HG03442 (cell line): ENCODE data around the gene PLD1.
"Not testable (repeated sequence)": the region's sequence is repeated elsewhere in the genome, so short reads cannot be mapped to it uniquely, and the experiment has no call there.

ENCODE experiments used
- ATAC-seq: cut with Tn5 transposase; IDR thresholded peaks from one replicate; pipeline ENCODE4 v1.9.1; 2021; ENCODE audit warnings: mild to moderate bottlenecking, moderate library complexity; ENCODE audit not compliant: unreplicated experiment

The PLD1 gene

GRCh38 chr3:171746320-171747222 is 63.7 kb downstream of the PLD1 start:
- not testable (repeated sequence) for ATAC-seq

GRCh38 chr3:171745577-171746319 is 64.5 kb downstream of the PLD1 start:
- ATAC-seq: no peak

GRCh38 chr3:171744158-171744741 is 66.0 kb downstream of the PLD1 start:
- ATAC-seq: no peak

- no peak for ATAC-seq
Observed at GRCh38 chr3:171743327-171744157, 66.7 kb downstream of the PLD1 start.

- ATAC-seq: no peak
Observed at GRCh38 chr3:171741377-171741776, 68.9 kb downstream of the PLD1 start.

GRCh38 chr3:171736556-171736955 is 73.7 kb downstream of the PLD1 start:
- no peak for ATAC-seq

- no peak for ATAC-seq
Observed at GRCh38 chr3:171733561-171733960, 76.7 kb downstream of the PLD1 start.

GRCh38 chr3:171732756-171733155 is 77.5 kb downstream of the PLD1 start:
- no peak for ATAC-seq

- ATAC-seq: no peak
Observed at GRCh38 chr3:171731691-171732090, 78.6 kb downstream of the PLD1 start.

GRCh38 chr3:171729452-171730334 is 80.6 kb downstream of the PLD1 start:
- no peak for ATAC-seq

- ATAC-seq: no peak
Observed at GRCh38 chr3:171727288-171727687, 83.0 kb downstream of the PLD1 start.

GRCh38 chr3:171718493-171719185 is 91.6 kb downstream of the PLD1 start:
- ATAC-seq: no peak

- ATAC-seq: no peak
Observed at GRCh38 chr3:171715155-171715554, 95.1 kb downstream of the PLD1 start.

- no peak for ATAC-seq
Observed at GRCh38 chr3:171712171-171712938, 97.9 kb downstream of the PLD1 start.

GRCh38 chr3:171711461-171712170 is 98.7 kb downstream of the PLD1 start:
- ATAC-seq: no peak

GRCh38 chr3:171710359-171710758 is 99.9 kb downstream of the PLD1 start:
- no peak for ATAC-seq

- ATAC-seq: no peak
Observed at GRCh38 chr3:171704814-171705213, 105.5 kb downstream of the PLD1 start.

GRCh38 chr3:171704002-171704401 is 106.3 kb downstream of the PLD1 start:
- ATAC-seq: no peak
